Activated CD4-positive, alpha-beta T cell treated with anti-CD3 and anti-CD28 coated beads, Interleukin-2, amount 10 ng/mL, durations not matched to agents 7 days and 5 days (primary cell): ENCODE data around the gene COL1A1. TPM values are rescaled to one million over a fixed set of nuclear protein-coding genes. Genes with fewer than 3 reads are reported as not detected.
A peak's percentile ranks its signal among the peaks of the same experiment; 100 is the strongest.

Experiments
- CTCF ChIA-PET: fragments of 350-600 bp; sonication (Branson Sonifier 250); formaldehyde crosslinking; loops from one replicate; lab custom pipeline; 2021; ENCODE audit warnings: antibody characterized with exemption; lab: Charles Lee
- POLR2A ChIA-PET: fragments of 350-600 bp; sonication (Branson Sonifier 250); formaldehyde crosslinking; loops from one replicate; lab custom pipeline; 2021; ENCODE audit warnings: antibody characterized with exemption; lab: Charles Lee
- DNase-seq: peaks from one replicate; pipeline ENCODE4 v3.0.0-alpha.2; 2020
- H3K27ac Mint-ChIP-seq: one replicate; pipeline ENCODE4 v1.8.0; 2021; ENCODE audit warnings: mild to moderate bottlenecking, moderate library complexity, mixed read lengths
- H3K27me3 Mint-ChIP-seq: one replicate; pipeline ENCODE4 v1.8.0; 2021; ENCODE audit warnings: mixed read lengths
- H3K36me3 Mint-ChIP-seq: one replicate; pipeline ENCODE4 v1.8.0; 2021; ENCODE audit warnings: low read depth, mixed read lengths
- H3K4me1 Mint-ChIP-seq: one replicate; pipeline ENCODE4 v1.8.0; 2021; ENCODE audit warnings: mixed read lengths
- H3K4me3 Mint-ChIP-seq: one replicate; pipeline ENCODE4 v1.8.0; 2021; ENCODE audit warnings: mild to moderate bottlenecking, moderate library complexity, mixed read lengths
- H3K9me3 Mint-ChIP-seq: one replicate; pipeline ENCODE4 v1.8.0; 2021; ENCODE audit warnings: mixed read lengths
- total RNA-seq, 2 experiments: library from RNA; stranded (reverse); gene quantifications; one replicate each; pipeline ENCODE4 v1.2.3, GENCODE V29; 2021

The COL1A1 gene
- total RNA-seq, 2 experiments from 2014 or later = 0.31 to 0.55 TPM

DNA sequence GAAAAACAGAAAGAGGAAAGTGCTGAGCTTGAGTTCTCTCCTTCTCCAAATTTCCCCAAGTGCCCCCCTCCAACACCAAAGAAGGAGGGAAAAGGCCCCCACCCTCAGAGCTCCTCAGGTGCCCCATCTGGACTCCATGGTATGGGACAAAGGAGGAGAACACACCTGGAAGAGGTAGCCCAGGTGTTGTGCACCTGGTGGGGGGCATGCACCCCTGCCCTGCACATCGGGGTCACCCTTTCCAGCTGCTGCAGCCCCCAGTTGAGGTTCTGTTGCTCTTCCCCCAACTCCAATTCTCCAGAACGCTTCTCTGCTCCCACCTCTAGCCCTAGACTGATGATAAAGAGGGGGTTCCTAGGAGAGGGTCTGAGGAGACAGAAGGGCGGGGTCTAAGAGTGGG lies 3.0 kb upstream of the COL1A1 start:
- ChIA-PET POLR2A (no interaction called here), CTCF (interaction anchor here (0.7 to 7.3 kb wide), 4 partner anchors 17 to 108 kb away, joined by 3 to 133 read pairs (median 5); no protein-coding TSS in a partner anchor)
- Mint-ChIP-seq H3K27ac (no peak overlapping the region), H3K4me1 (peaks cover 21% of the 10 kb centered on the region), H3K27me3 (peaks cover 55% of the 10 kb centered on the region), H3K4me3 (no peak overlapping the region), H3K9me3 (no peaks in the 10 kb centered on the region), H3K36me3 (no peaks in the 10 kb centered on the region)
- DNase-seq = no peak

- no peak for DNase-seq
- Mint-ChIP-seq H3K36me3 (no peaks in the 10 kb centered on the region), H3K27ac (no peak overlapping the region), H3K4me1 (peaks cover 22% of the 10 kb centered on the region), H3K4me3 (no peak overlapping the region), H3K27me3 (peaks cover 57% of the 10 kb centered on the region), H3K9me3 (no peaks in the 10 kb centered on the region)
- ChIA-PET POLR2A (no interaction called here), CTCF (interaction anchor here (0.7 to 7.3 kb wide), 5 partner anchors 9 to 108 kb away, joined by 3 to 133 read pairs (median 7); no protein-coding TSS in a partner anchor)
These were observed 2.3 kb upstream of the COL1A1 start for GRCh38 chr17:50203604-50204345.

DNA sequence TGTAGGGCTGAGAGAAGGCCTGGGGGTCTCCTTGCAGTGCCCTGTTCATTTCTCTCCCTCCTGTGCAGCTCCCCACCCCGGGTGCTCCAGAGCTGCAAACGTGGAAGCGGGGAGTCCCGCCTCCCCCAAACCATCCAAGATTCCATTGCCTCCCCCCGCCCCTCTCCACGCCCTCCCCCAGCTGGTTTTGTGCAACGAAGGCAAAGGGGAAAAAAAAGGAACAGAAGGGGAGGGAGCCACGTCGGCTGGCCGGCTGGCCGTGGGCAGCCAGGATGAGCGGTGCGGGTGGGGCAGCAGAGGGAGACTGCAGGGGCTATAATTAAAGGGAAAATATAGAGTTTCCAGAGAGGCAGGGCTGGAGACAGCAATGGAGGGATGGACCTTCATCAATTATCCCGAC lies 1.7 kb upstream of the COL1A1 start:
- Mint-ChIP-seq H3K9me3 (no peaks in the 10 kb centered on the region), H3K27ac (no peak overlapping the region), H3K4me1 (peaks cover 25% of the 10 kb centered on the region), H3K36me3 (no peaks in the 10 kb centered on the region), H3K27me3 (peaks cover 59% of the 10 kb centered on the region), H3K4me3 (no peak overlapping the region)
- POLR2A ChIA-PET = no interaction called here
- CTCF ChIA-PET = interaction anchor here (2.5 to 7.3 kb wide), 3 partner anchors 10 to 90 kb away, joined by 7 to 133 read pairs (median 26); no protein-coding TSS in a partner anchor
- no peak for DNase-seq

- H3K36me3 Mint-ChIP-seq = no peaks in the 10 kb centered on the region
- H3K27me3 Mint-ChIP-seq = peaks cover 57% of the 10 kb centered on the region
- H3K4me3 Mint-ChIP-seq = peak overlapping the region; percentile 64
- ChIA-PET POLR2A (interaction anchor here (0.8 kb wide), 1 partner anchor 274 kb away, joined by 6 read pairs; no protein-coding TSS in a partner anchor), CTCF (interaction anchor here (0.5 to 7.3 kb wide), 59 partner anchors 9 to 480 kb away, joined by 3 to 133 read pairs (median 4); partner anchors contain the start of genes PDK2, PPP1R9B and TMEM92)
- peak overlapping the region; percentile 9 for H3K27ac Mint-ChIP-seq
- no peaks in the 10 kb centered on the region for H3K9me3 Mint-ChIP-seq
- DNase-seq = peak; percentile 84
- H3K4me1 Mint-ChIP-seq = peaks cover 22% of the 10 kb centered on the region
These were observed 765 bp downstream of the COL1A1 start for GRCh38 chr17:50200457-50201275.

- Mint-ChIP-seq H3K4me1 (peaks cover 22% of the 10 kb centered on the region), H3K27ac (peak overlapping the region; percentile 46), H3K36me3 (no peaks in the 10 kb centered on the region), H3K4me3 (peak overlapping the region; percentile 64), H3K9me3 (no peaks in the 10 kb centered on the region), H3K27me3 (peaks cover 50% of the 10 kb centered on the region)
- ChIA-PET CTCF (interaction anchor here (0.5 to 7.3 kb wide), 53 partner anchors 9 to 480 kb away, joined by 3 to 133 read pairs (median 4); partner anchors contain the start of genes PDK2, PPP1R9B and TMEM92), POLR2A (no interaction called here)
- peak; percentile 70 for DNase-seq
These were observed 1.5 kb downstream of the COL1A1 start for GRCh38 chr17:50199803-50200456.

GRCh38 chr17:50199211-50199802 lies 2.1 kb downstream of the COL1A1 start:
- peaks cover 22% of the 10 kb centered on the region for H3K4me1 Mint-ChIP-seq
- H3K27me3 Mint-ChIP-seq = peaks cover 48% of the 10 kb centered on the region
- H3K4me3 Mint-ChIP-seq = no peak overlapping the region
- no peaks in the 10 kb centered on the region for H3K9me3 Mint-ChIP-seq
- DNase-seq = no peak
- H3K27ac Mint-ChIP-seq = no peak overlapping the region
- H3K36me3 Mint-ChIP-seq = no peaks in the 10 kb centered on the region
- CTCF ChIA-PET = interaction anchor here (1.0 to 7.3 kb wide), 21 partner anchors 9 to 197 kb away, joined by 3 to 133 read pairs (median 8); partner anchors contain the start of gene TMEM92
- POLR2A ChIA-PET = no interaction called here

DNA sequence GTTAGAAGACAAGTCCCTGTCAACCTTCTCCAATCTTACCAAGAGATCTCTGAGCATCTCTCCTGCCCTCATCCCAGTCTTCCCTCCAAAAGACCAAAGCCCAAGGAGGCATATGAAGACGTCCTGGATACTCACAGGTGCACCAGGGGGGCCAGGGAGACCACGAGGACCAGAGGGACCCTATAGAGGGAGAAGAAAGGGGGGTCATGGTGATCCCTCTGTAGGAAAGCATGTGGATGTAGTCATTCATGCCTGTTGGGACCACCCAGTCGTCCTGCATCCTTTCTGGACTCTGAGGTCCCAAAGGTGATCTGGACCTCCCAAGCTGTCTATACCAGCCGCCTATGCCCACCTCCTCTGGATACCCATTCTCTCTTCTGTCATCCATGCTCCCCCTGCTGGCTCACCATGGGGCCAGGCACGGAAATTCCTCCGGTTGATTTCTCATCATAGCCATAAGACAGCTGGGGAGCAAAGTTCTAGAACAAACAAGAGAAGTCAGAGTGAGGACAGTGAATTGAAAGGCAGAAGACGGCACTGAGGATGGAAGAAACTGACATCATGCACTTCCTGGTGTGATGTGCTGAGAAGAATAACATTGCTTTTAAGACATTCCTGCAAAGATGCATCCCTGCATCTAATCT lies 3.3 kb downstream of the COL1A1 start:
- ChIA-PET POLR2A (no interaction called here), CTCF (interaction anchor here (0.6 to 2.5 kb wide), 10 partner anchors 11 to 199 kb away, joined by 3 to 7 read pairs (median 4); partner anchors contain the start of gene LRRC59)
- H3K36me3 Mint-ChIP-seq = no peaks in the 10 kb centered on the region
- H3K4me1 Mint-ChIP-seq = peaks cover 22% of the 10 kb centered on the region
- peaks cover 43% of the 10 kb centered on the region for H3K27me3 Mint-ChIP-seq
- DNase-seq = peak; percentile 76
- H3K27ac Mint-ChIP-seq = no peak overlapping the region
- H3K4me3 Mint-ChIP-seq = no peak overlapping the region
- no peaks in the 10 kb centered on the region for H3K9me3 Mint-ChIP-seq

GRCh38 chr17:50196826-50197225 lies 4.6 kb downstream of the COL1A1 start:
- H3K27me3 Mint-ChIP-seq = peaks cover 30% of the 10 kb centered on the region
- DNase-seq = no peak
- peaks cover 22% of the 10 kb centered on the region for H3K4me1 Mint-ChIP-seq
- no peak overlapping the region for H3K27ac Mint-ChIP-seq
- ChIA-PET CTCF (interaction anchor here (0.6 to 2.5 kb wide), 10 partner anchors 19 to 207 kb away, joined by 3 to 7 read pairs (median 4); partner anchors contain the start of gene LRRC59), POLR2A (no interaction called here)
- no peak overlapping the region for H3K4me3 Mint-ChIP-seq
- H3K9me3 Mint-ChIP-seq = no peaks in the 10 kb centered on the region
- no peaks in the 10 kb centered on the region for H3K36me3 Mint-ChIP-seq

DNA sequence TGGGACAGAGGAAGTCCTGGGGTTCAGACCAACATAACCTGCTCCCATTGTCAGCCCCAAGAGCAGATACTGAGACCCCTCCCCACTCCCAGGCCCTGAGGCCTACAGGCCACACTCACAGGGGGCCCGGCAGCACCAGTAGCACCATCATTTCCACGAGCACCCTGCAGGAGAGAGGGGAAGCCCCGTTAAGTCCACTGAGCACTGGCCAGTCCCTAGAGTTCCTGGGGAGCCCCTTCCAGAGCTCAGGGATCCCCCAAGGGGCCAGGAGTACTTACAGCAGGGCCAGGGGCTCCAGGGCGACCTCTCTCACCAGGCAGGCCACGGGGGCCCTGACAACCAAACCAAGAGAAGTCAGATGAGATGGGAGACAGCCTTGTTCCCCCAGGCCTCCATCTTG lies 5.4 kb downstream of the COL1A1 start:
- Mint-ChIP-seq H3K4me1 (peaks cover 19% of the 10 kb centered on the region), H3K27me3 (peaks cover 25% of the 10 kb centered on the region), H3K9me3 (no peaks in the 10 kb centered on the region), H3K36me3 (no peaks in the 10 kb centered on the region), H3K27ac (no peak overlapping the region), H3K4me3 (no peak overlapping the region)
- ChIA-PET CTCF (interaction anchor here (0.8 to 2.1 kb wide), 5 partner anchors 60 to 201 kb away, joined by 3 to 4 read pairs (median 3); partner anchors contain the start of gene LRRC59), POLR2A (no interaction called here)
- DNase-seq = no peak

DNA sequence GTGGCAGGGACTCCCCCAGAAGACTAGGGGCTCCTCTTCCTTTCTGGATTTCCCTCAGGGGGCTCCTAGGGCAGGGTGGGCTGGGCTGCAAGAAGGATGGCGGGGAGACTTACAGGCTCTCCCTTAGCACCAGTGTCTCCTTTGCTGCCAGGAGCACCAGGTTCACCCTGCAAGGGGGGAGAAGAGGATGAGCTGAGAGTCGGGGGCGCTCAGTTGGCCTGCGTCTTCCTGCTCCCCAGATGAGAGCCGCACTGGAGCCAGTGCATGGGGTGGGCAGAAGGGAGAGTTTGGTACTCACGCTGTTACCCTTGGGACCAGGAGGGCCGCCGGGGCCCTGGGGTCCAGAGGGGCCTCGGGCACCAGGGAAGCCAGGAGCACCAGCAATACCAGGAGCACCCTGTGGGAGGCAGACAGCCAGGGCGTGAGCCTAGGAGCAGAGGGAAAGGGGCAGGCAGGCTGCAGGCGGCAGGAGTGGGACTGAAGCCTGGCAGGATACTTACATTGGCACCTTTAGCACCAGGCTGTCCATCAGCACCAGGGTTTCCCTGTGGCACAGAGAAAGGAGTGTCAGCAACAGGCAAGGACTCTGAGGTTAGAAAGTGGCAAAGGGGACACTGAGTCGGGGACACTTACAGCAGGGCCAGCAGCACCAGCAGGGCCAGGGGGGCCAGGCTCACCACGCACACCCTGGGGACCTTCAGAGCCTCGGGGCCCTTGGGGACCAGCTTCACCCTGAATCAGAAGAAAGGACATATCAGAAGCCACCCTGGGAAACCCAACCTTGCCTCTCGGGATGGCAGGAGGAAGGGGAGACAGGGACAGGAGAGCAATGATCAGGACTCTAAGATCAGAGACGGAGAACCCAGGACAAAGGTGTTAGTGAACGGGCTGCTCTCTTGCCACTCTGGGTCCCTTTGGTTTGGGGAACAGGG lies 6.2 kb downstream of the COL1A1 start:
- POLR2A ChIA-PET = no interaction called here
- no peak overlapping the region for H3K27ac Mint-ChIP-seq

More for the DNA sequence above, 6.2 kb downstream of the COL1A1 start:
- Mint-ChIP-seq H3K9me3 (no peaks in the 10 kb centered on the region), H3K4me1 (peaks cover 11% of the 10 kb centered on the region), H3K36me3 (no peaks in the 10 kb centered on the region), H3K27me3 (peaks cover 22% of the 10 kb centered on the region), H3K4me3 (no peak overlapping the region)
- no peak for DNase-seq
- CTCF ChIA-PET = interaction anchor here (1.2 kb wide), 1 partner anchor 78 kb away, joined by 3 read pairs; no protein-coding TSS in a partner anchor
